Measurements from ENCODE around the gene GFOD1. TPM values are rescaled to one million over a fixed set of nuclear protein-coding genes. Genes with fewer than 3 reads are reported as not detected.
"Not testable (repeated sequence)": the region's sequence is repeated elsewhere in the genome, so short reads cannot be mapped to it uniquely, and the experiment has no call there.

Gene GFOD1
- total RNA-seq, 1 donor from 2014 or later, result 2.0 TPM

DNA sequence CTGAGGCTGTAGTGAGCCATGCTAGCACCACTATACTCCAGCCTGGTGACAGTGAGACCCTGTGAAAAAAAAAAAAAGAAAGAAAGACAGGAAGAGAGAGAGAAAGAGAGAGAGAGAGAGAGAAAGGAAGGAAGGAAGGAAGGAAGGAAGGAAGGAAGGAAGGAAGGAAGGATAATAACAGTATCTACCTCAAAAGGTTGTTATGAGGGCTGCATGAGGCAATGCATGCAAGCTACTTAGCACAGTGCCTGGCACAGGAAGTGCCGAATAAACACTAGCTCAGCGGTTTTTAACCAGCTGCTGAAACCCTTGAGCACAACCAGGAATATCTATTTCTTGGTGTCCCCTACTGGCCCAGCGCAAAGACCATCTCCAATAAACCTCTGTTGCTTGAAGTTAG lies 96.7 kb downstream of the GFOD1 start:
- no peak overlapping the region for H3K4me3 Mint-ChIP-seq (ENCODE audit: unreplicated experiment)
- H3K27me3 Mint-ChIP-seq (ENCODE audit: low read depth), result no peaks in the 10 kb centered on the region
- TF ChIP-seq, protein P1, sequence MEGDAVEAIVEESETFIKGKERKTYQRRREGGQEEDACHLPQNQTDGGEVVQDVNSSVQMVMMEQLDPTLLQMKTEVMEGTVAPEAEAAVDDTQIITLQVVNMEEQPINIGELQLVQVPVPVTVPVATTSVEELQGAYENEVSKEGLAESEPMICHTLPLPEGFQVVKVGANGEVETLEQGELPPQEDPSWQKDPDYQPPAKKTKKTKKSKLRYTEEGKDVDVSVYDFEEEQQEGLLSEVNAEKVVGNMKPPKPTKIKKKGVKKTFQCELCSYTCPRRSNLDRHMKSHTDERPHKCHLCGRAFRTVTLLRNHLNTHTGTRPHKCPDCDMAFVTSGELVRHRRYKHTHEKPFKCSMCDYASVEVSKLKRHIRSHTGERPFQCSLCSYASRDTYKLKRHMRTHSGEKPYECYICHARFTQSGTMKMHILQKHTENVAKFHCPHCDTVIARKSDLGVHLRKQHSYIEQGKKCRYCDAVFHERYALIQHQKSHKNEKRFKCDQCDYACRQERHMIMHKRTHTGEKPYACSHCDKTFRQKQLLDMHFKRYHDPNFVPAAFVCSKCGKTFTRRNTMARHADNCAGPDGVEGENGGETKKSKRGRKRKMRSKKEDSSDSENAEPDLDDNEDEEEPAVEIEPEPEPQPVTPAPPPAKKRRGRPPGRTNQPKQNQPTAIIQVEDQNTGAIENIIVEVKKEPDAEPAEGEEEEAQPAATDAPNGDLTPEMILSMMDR (IDR thresholded peaks at IDR 0.05), result no peak
- H3K9me3 Mint-ChIP-seq (ENCODE audit: low read depth), result peaks cover 10% of the 10 kb centered on the region
- no peak for DNase-seq (ENCODE audit: low spot score)
- H3K36me3 Mint-ChIP-seq (ENCODE audit: low read depth), result no peaks in the 10 kb centered on the region
- no peak overlapping the region for H3K27ac Mint-ChIP-seq (ENCODE audit: unreplicated experiment)
- H3K4me1 Mint-ChIP-seq (ENCODE audit: low read depth), result peaks cover 5% of the 10 kb centered on the region

DNA sequence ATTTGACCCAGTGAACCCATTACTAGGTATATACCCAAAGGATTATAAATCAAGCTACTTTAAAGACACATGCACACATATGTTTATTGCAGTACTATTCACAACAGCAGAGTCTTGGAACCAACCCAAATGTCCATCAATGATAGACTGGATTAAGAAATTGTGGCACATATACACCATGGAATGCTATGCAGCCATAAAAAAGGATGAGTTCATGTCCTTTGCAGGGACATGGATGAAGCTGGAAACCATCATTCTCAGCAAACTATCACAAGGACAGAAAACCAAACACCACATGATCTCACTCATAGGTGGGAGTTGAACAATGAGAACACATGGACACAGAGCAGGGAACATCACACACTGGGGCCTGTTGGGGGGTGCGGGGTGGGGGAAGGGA lies 98.2 kb downstream of the GFOD1 start:
- H3K4me1 Mint-ChIP-seq (ENCODE audit: low read depth); H3K36me3 Mint-ChIP-seq (ENCODE audit: low read depth); H3K4me3 Mint-ChIP-seq (ENCODE audit: unreplicated experiment); H3K27ac Mint-ChIP-seq (ENCODE audit: unreplicated experiment); DNase-seq (ENCODE audit: low spot score); H3K27me3 Mint-ChIP-seq (ENCODE audit: low read depth): not testable (repeated sequence)
- peaks cover 10% of the 10 kb centered on the region for H3K9me3 Mint-ChIP-seq (ENCODE audit: low read depth)

DNA sequence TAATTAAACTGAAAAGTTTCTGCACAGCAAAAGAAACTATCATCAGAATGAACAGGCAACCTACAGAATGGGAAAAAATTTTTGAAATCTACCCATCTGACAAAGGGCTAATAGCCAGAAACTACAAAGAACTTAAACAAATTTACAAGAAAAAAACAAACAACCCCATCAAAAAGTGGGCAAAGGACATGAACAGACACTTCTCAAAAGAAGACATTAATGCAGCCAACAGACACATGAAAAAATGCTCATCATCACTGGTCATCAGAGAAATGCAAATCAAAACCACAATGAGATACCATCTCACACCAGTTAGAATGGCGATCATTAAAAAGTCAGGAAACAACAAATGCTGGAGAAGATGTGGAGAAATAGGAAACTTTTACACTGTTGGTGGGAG lies 98.6 kb downstream of the GFOD1 start:
- not testable (repeated sequence) for H3K4me1 Mint-ChIP-seq (ENCODE audit: low read depth); DNase-seq (ENCODE audit: low spot score); H3K4me3 Mint-ChIP-seq (ENCODE audit: unreplicated experiment); H3K27me3 Mint-ChIP-seq (ENCODE audit: low read depth); H3K27ac Mint-ChIP-seq (ENCODE audit: unreplicated experiment); H3K36me3 Mint-ChIP-seq (ENCODE audit: low read depth)
- peaks cover 10% of the 10 kb centered on the region for H3K9me3 Mint-ChIP-seq (ENCODE audit: low read depth)

DNA sequence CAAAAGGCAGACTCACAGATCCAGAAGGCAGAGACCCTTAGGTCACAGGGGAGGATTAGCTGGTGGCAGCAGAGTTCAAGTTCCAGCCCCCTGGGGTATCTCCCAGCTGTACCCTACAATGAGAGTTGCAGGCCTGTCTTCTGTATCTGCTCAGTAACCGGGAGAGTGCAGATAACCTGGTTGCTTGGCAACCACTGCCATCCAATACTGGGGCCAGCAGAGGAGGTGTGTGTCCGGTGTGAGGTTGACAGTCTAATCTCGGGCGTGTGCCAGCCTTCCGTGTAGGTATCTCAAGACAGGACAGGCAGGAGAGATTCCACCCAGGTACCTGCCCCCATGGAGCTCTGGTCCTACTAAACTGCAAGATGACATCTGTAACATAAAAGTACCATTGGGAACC lies 102.4 kb downstream of the GFOD1 start:
- H3K4me3 Mint-ChIP-seq (ENCODE audit: unreplicated experiment), result no peak overlapping the region
- H3K36me3 Mint-ChIP-seq (ENCODE audit: low read depth), result no peaks in the 10 kb centered on the region
- H3K27ac Mint-ChIP-seq (ENCODE audit: unreplicated experiment), result peak overlapping the region; percentile 5
- H3K27me3 Mint-ChIP-seq (ENCODE audit: low read depth), result no peaks in the 10 kb centered on the region
- H3K9me3 Mint-ChIP-seq (ENCODE audit: low read depth), result peaks cover 10% of the 10 kb centered on the region
- TF ChIP-seq, protein P1 (IDR thresholded peaks at IDR 0.05), result no peak
- no peak for DNase-seq (ENCODE audit: low spot score)
- H3K4me1 Mint-ChIP-seq (ENCODE audit: low read depth), result no peaks in the 10 kb centered on the region

DNA sequence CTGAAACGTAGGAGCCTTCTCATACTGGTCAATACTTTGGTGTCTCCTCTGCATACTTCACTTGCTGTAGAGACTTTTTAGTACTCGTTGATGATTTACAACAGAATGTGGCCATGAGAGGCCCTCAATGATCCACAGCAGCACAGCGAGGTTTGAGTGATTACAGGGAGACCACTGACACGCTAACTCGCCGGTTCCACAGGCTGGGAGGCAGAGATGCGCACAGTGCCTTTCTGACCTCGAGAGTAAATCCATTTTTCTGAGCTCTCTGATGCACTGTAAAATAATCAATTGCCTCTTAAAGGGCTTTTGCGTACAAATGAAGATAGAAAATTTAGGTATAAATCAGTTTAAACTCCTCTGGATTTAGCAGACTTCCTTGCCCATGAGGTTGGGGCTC lies 102.9 kb downstream of the GFOD1 start:
- H3K4me3 Mint-ChIP-seq (ENCODE audit: unreplicated experiment), result no peak overlapping the region
- no peaks in the 10 kb centered on the region for H3K27me3 Mint-ChIP-seq (ENCODE audit: low read depth)
- no peaks in the 10 kb centered on the region for H3K4me1 Mint-ChIP-seq (ENCODE audit: low read depth)
- no peak for DNase-seq (ENCODE audit: low spot score)
- no peak overlapping the region for H3K27ac Mint-ChIP-seq (ENCODE audit: unreplicated experiment)
- TF ChIP-seq, protein P1 (IDR thresholded peaks at IDR 0.05), result no peak
- peaks cover 10% of the 10 kb centered on the region for H3K9me3 Mint-ChIP-seq (ENCODE audit: low read depth)
- H3K36me3 Mint-ChIP-seq (ENCODE audit: low read depth), result no peaks in the 10 kb centered on the region

DNA sequence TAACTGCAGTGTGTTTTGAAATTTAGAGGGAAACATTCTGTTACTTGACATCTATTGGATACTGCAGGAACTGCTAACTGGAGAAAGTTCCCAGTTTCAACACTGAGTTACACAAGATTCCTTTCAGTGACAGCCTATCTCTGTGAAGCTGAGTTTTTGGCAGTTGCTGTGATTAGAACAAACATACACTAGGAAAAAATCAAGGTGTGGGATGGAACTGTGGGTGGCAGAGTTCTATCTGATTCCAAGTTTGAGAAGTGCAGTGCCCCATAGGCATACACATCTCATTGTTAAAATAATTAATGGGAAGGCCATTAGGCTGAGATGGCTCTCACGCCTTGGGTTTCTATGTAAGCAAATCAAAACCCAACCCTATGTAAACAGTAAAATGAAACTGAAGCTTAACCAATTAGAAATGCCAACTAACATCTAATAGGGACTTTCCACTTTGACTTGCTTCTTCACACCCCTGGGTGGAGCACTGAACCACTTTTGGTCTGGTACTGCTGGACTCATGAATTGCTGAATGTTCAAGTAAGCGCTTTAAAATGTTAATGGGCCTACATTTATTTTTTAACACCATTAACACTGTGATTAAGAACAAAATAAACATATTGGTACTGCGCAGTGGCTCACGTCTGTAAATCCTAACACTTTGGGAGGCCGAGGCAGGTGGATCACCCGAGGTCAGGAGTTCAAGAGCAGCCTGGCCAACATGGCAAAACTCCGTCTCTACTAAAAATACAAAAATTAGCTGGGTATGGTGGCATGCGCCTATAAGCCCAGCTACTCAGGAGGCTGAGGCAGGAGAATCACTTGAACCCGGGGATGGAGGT lies 103.9 kb downstream of the GFOD1 start:
- H3K4me3 Mint-ChIP-seq (ENCODE audit: unreplicated experiment), result no peak overlapping the region
- H3K27me3 Mint-ChIP-seq (ENCODE audit: low read depth), result no peaks in the 10 kb centered on the region
- peaks cover 5% of the 10 kb centered on the region for H3K9me3 Mint-ChIP-seq (ENCODE audit: low read depth)
- no peak for DNase-seq (ENCODE audit: low spot score)
- TF ChIP-seq, protein P1 (IDR thresholded peaks at IDR 0.05), result peak; percentile 42
- H3K36me3 Mint-ChIP-seq (ENCODE audit: low read depth), result no peaks in the 10 kb centered on the region
- no peak overlapping the region for H3K27ac Mint-ChIP-seq (ENCODE audit: unreplicated experiment)
- H3K4me1 Mint-ChIP-seq (ENCODE audit: low read depth), result no peaks in the 10 kb centered on the region

Data from chondrocyte (in vitro differentiated cells).